ENCODE data around the gene BACE1-AS. TPM values are rescaled to one million over a fixed set of nuclear protein-coding genes. Genes with fewer than 3 reads are reported as not detected.

BACE1-AS gene
- total and polyA plus RNA-seq, 2 experiments from 2014 or later = 10.6 to 19.6 TPM

GRCh38 chr11:117302228-117302627 lies 11.1 kb downstream of the BACE1-AS start:
- no peaks in the 10 kb centered on the region for H3K36me3 ChIP-seq (ENCODE audit: insufficient read depth)
- H3K27ac Mint-ChIP-seq = no peak overlapping the region

GRCh38 chr11:117303101-117303500 lies 12.0 kb downstream of the BACE1-AS start:
- Histone ChIP-seq H3K4me2 (peak overlapping the region; percentile 11; the same call in 1 of the 2 replicates), H3F3A (replicated peaks; ENCODE audit: low read depth) (no peaks in the 10 kb centered on the region)
- peaks cover 41% of the 10 kb centered on the region for H3K4me1 Mint-ChIP-seq
- TF ChIP-seq REST (IDR thresholded peaks at IDR 0.05; ENCODE audit: unreplicated experiment) (no peak), CREB1 (CRISPR knock-in tag; IDR thresholded peaks at IDR 0.05; ENCODE audit: low read depth) (no peak), ETS1 (IDR thresholded peaks at IDR 0.05) (no peak)

More at GRCh38 chr11:117302228-117302627, 11.1 kb downstream of the BACE1-AS start:
- H3K4me3 Mint-ChIP-seq = no peak overlapping the region
- no peaks in the 10 kb centered on the region for H3K36me3 Mint-ChIP-seq (ENCODE audit: low read depth)
- Histone ChIP-seq H3K27me3 (ENCODE audit: insufficient read depth) (no peaks in the 10 kb centered on the region), H3K27ac (ENCODE audit: low read depth) (no peak overlapping the region), H3K79me2 (replicated peaks; ENCODE audit: insufficient read depth) (no peaks in the 10 kb centered on the region), H3K4me2 (no peak overlapping the region), H3K4me1 (ENCODE audit: insufficient read depth) (peaks cover 34% of the 10 kb centered on the region), H2AFZ (no peak overlapping the region), H4K20me1 (replicated peaks; ENCODE audit: insufficient read depth) (no peaks in the 10 kb centered on the region), H3F3A (replicated peaks; ENCODE audit: low read depth) (no peaks in the 10 kb centered on the region), H3K4me3 (no peak overlapping the region), H3K9me2 (ENCODE audit: insufficient read depth) (no peaks in the 10 kb centered on the region)
- TF ChIP-seq JUNB (IDR thresholded peaks at IDR 0.05; ENCODE audit: unreplicated experiment) (no peak), REST (IDR thresholded peaks at IDR 0.05; ENCODE audit: unreplicated experiment) (no peak), ETS1 (IDR thresholded peaks at IDR 0.05) (no peak), ZNF114 (CRISPR knock-in tag; IDR thresholded peaks at IDR 0.05) (no peak), EZH2 (IDR thresholded peaks at IDR 0.05; ENCODE audit: low read depth, unreplicated experiment) (no peak), NANOG (IDR thresholded peaks at IDR 0.05; ENCODE audit: borderline replicate concordance) (no peak)
- DNase-seq (ENCODE audit: low spot score) (no peak), ATAC-seq (no peak)
- H3K27me3 Mint-ChIP-seq (ENCODE audit: insufficient read depth, low read depth, poor library complexity) = peaks cover 19% of the 10 kb centered on the region
- H3K4me1 Mint-ChIP-seq = peaks cover 41% of the 10 kb centered on the region
- no peaks in the 10 kb centered on the region for H3K9me3 Mint-ChIP-seq

More at GRCh38 chr11:117303101-117303500, 12.0 kb downstream of the BACE1-AS start:
- Mint-ChIP-seq H3K9me3 (no peaks in the 10 kb centered on the region), H3K27me3 (ENCODE audit: insufficient read depth, low read depth, poor library complexity) (peaks cover 19% of the 10 kb centered on the region), H3K36me3 (ENCODE audit: low read depth) (no peaks in the 10 kb centered on the region), H3K27ac (no peak overlapping the region), H3K4me3 (no peak overlapping the region)
- peaks cover 34% of the 10 kb centered on the region for H3K4me1 ChIP-seq (ENCODE audit: insufficient read depth)
- ATAC-seq (no peak), DNase-seq (ENCODE audit: low spot score) (no peak)
- no peaks in the 10 kb centered on the region for H3K36me3 ChIP-seq (ENCODE audit: insufficient read depth)
- H3K9me2 ChIP-seq (ENCODE audit: insufficient read depth) = no peaks in the 10 kb centered on the region
- H3K79me2 ChIP-seq (replicated peaks; ENCODE audit: insufficient read depth) = no peaks in the 10 kb centered on the region
- H4K20me1 ChIP-seq (replicated peaks; ENCODE audit: insufficient read depth) = no peaks in the 10 kb centered on the region
- no peak overlapping the region for H3K27ac ChIP-seq (ENCODE audit: low read depth)
- no peaks in the 10 kb centered on the region for H3K27me3 ChIP-seq (ENCODE audit: insufficient read depth)
- no peak overlapping the region for H3K4me3 ChIP-seq
- H2AFZ ChIP-seq = no peak overlapping the region
